RWPE2 (cell line): ENCODE results near the gene GNL1.
A peak's percentile ranks its signal among the peaks of the same experiment; 100 is the strongest.
"Not testable (repeated sequence)": the region's sequence is repeated elsewhere in the genome, so short reads cannot be mapped to it uniquely, and the experiment has no call there.

Experiments used
- ATAC-seq: fragments of 200-7000 bp; cut with Tn5 transposase; 3 replicates; pipeline ENCODE4 v1.9.1; 2021; ENCODE audit warnings: low read depth
- DNase-seq: peaks from one replicate; pipeline ENCODE4 v3.0.0-alpha.2; 2020; ENCODE audit warnings: low spot score
- H3K27ac ChIP-seq: fragments of 450-650 bp; 2 replicates; pipeline ENCODE4 v1.5.1; 2017; ENCODE audit warnings: mild to moderate bottlenecking; ENCODE audit not compliant: poor library complexity, severe bottlenecking
- H3K27me3 ChIP-seq: fragments of 250-450 bp; sonication (Bioruptor Pico); 2 replicates; pipeline ENCODE4 v1.5.1; 2021; ENCODE audit warnings: mild to moderate bottlenecking, moderate library complexity; ENCODE audit not compliant: insufficient read depth, poor library complexity, severe bottlenecking
- H3K36me3 ChIP-seq: fragments of 250-450 bp; sonication (Bioruptor Pico); 2 replicates; pipeline ENCODE4 v1.5.1; 2020; ENCODE audit warnings: low read depth, mild to moderate bottlenecking, moderate library complexity
- H3K4me1 ChIP-seq: fragments of 250-450 bp; sonication (Bioruptor Pico); 2 replicates; pipeline ENCODE4 v1.5.1; 2021; ENCODE audit warnings: mild to moderate bottlenecking, moderate library complexity; ENCODE audit not compliant: insufficient read depth, poor library complexity, severe bottlenecking
- H3K4me3 ChIP-seq: fragments of 250-450 bp; sonication (Bioruptor Pico); 2 replicates; pipeline ENCODE4 v1.5.1; 2021; ENCODE audit warnings: mild to moderate bottlenecking, moderate library complexity; ENCODE audit not compliant: severe bottlenecking
- H3K9me3 ChIP-seq: fragments of 250-450 bp; sonication (Bioruptor Pico); 2 replicates; pipeline ENCODE4 v1.5.1; 2021; ENCODE audit warnings: mild to moderate bottlenecking, moderate library complexity; ENCODE audit not compliant: severe bottlenecking
- CTCF ChIP-seq: fragments of 450-650 bp; IDR thresholded peaks from one replicate; pipeline ENCODE4 v1.5.1; 2017; ENCODE audit warnings: mild to moderate bottlenecking, moderate library complexity; ENCODE audit not compliant: poor library complexity, severe bottlenecking

Gene GNL1

GRCh38 chr6:30520522-30520921 is 35.8 kb downstream of the GNL1 start:
- peak overlapping the region; percentile 82 for H3K27ac ChIP-seq
- H3K27me3 ChIP-seq: no peaks in the 10 kb centered on the region
- no peak for TF ChIP-seq CTCF
- no peaks in the 10 kb centered on the region for H3K36me3 ChIP-seq
- no peak overlapping the region for H3K4me3 ChIP-seq
- peaks cover 33% of the 10 kb centered on the region for H3K4me1 ChIP-seq
- ATAC-seq (no peak), DNase-seq (no peak)
- peaks cover 5% of the 10 kb centered on the region for H3K9me3 ChIP-seq

DNA sequence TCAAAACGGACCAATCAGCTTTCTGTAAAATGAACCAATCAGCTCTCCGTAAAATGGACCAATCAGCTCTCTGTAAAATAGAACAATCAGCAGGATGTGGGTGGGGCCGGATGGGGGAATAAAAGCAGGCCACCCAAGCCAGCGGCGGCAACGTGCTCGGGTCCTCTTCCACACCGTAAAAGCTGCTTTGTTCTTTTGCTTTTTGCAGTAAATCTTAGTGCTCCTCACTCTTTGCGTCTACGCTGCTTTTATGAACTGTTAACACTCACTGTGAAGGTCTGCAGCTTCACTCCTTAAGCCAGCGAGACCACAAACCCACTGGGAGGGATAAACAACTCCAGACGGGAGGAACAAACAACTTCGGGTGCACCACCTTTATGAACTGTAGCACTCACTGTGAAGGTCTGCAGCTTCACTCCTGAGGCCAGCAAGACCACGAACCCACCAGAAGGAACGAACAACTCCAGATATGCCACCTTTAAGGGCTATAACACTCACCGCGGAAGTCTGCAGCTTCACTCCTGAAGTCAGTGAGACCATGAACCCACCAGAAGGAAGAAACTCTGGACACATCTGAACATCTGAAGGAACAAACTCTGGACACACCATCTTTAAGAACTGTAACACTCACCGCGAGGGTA is 37.7 kb downstream of the GNL1 start:
- ATAC-seq, H3K4me3 ChIP-seq, H3K27ac ChIP-seq, H3K27me3 ChIP-seq, H3K36me3 ChIP-seq, DNase-seq, H3K9me3 ChIP-seq: not testable (repeated sequence)
- H3K4me1 ChIP-seq: peaks cover 33% of the 10 kb centered on the region

DNA sequence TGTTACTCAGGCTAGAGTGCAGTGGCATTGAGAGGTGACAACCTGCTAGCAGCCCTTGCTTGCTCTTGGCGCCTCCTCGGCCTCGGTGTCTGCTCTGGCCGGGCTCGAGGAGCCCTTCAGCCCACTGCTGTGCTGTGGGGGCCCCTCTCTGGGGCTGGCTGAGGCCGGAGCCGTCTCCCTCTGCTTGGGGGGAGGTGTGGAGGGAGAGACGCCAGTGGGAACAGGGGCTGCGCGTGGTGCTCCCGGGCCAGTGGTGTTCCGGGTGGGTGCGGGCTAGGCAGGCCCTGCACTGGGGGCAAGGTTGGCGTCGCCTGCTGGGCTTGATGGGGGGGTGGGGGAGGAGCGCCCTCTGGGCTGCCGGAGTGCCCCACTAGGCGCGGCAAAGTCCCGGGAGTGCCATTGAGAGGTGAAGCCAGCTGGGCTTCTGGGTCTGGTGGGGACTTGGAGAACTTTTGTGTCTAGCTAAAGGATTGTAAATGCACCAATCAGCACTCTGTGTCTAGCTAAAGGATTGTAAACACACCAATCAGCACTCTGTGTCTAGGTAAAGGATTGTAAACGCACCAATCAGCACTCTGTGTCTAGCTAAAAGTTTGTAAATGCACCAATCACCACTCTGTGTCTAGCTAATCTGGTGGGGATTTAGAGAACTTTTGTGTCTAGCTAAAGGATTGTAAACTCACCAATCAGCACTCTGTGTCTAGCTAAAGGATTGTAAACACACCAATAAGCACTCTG is 38.4 kb downstream of the GNL1 start:
- not testable (repeated sequence) for H3K4me3 ChIP-seq, H3K27me3 ChIP-seq, DNase-seq, H3K36me3 ChIP-seq, ATAC-seq, H3K9me3 ChIP-seq
- peak overlapping the region; percentile 90 for H3K27ac ChIP-seq
- H3K4me1 ChIP-seq: peaks cover 33% of the 10 kb centered on the region

DNA sequence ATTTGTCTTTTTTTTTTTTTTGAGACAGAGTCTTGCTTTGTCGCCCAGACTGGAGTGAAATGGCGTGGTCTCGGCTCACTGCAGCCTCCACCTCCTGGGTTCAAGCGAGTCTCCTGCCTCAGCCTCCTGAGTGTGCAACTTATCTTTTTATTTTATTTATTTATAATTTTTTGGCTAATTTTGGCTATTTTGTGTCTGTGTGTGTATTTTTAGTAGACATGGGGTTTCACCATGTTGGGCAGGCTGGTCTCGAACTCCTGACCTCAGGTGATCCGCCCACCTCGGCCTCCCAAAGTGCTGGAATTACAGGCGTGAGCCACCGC is 39.6 kb downstream of the GNL1 start:
- DNase-seq, H3K27me3 ChIP-seq, H3K9me3 ChIP-seq, H3K36me3 ChIP-seq, ATAC-seq: not testable (repeated sequence)
- peaks cover 28% of the 10 kb centered on the region for H3K4me1 ChIP-seq
- peak overlapping the region; percentile 31 for H3K4me3 ChIP-seq
- peak overlapping the region; percentile 90 for H3K27ac ChIP-seq

GRCh38 chr6:30515944-30516753 is 40.1 kb downstream of the GNL1 start:
- Histone ChIP-seq H3K27ac (peak overlapping the region; percentile 90), H3K9me3 (no peaks in the 10 kb centered on the region), H3K4me1 (peaks cover 23% of the 10 kb centered on the region), H3K4me3 (peak overlapping the region; percentile 31), H3K27me3 (no peaks in the 10 kb centered on the region), H3K36me3 (no peaks in the 10 kb centered on the region)
- peak; percentile 86 for ATAC-seq
- TF ChIP-seq CTCF: no peak
- DNase-seq: peak; percentile 89

DNA sequence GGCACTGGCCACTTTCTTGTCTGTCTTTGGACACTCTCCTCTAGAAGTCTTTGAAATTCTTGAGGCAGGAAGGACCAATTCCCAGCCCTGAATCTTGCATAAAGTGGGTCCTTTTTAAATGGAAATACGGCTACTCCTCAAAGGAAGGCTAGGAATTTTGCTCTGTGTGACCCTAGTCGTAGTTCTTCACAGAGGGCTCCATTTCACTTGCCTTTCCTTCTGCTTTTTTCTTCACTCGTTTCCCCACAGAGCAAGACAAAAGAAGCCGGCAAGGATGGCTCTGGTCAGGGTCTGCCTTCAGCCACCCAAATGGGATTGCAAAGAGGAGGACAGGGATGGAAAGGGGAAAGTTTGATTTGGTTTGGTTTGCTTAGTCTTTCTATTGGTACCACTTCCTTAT is 41.2 kb downstream of the GNL1 start:
- DNase-seq (no peak), ATAC-seq (no peak)
- TF ChIP-seq CTCF: no peak
- Histone ChIP-seq H3K4me3 (no peak overlapping the region), H3K36me3 (no peaks in the 10 kb centered on the region), H3K27ac (peak overlapping the region; percentile 90), H3K9me3 (no peaks in the 10 kb centered on the region), H3K4me1 (peaks cover 15% of the 10 kb centered on the region), H3K27me3 (no peaks in the 10 kb centered on the region)
